ENCODE measurements around the gene MRPL51. TPM values are rescaled to one million over a fixed set of nuclear protein-coding genes. Genes with fewer than 3 reads are reported as not detected.
A peak's percentile ranks its signal among the peaks of the same experiment; 100 is the strongest.

The MRPL51 gene
- total and polyA plus RNA-seq, 2 donors (not counting 3 experiments of a cell fraction or from before 2014, with no cell fraction given), result 147 to 273 TPM

DNA sequence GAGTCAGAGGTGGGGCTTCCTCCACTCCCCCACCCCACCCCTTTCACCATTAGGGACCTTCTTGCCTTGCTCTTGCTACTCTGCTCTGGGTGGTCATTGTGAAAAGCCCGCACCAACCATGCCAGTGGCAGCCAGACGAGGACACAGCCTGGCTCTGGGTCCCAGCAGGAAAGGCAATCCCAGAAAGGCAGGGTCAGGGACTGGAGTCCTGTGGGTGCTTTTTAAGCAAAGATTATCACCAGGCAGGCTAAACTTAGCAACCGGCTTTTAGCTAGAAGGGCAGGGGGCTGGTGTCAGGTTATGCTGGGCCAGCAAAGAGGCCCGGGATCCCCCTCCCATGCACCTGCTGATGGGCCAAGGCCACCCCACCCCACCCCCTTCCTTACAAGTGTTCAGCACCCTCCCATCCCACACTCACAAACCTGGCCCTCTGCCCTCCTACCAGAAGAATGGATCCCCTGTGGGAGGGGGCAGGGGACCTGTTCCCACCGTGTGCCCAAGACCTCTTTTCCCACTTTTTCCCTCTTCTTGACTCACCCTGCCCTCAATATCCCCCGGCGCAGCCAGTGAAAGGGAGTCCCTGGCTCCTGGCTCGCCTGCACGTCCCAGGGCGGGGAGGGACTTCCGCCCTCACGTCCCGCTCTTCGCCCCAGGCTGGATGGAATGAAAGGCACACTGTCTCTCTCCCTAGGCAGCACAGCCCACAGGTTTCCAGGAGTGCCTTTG is 40.0 kb upstream of the MRPL51 start:
- H3K79me2 ChIP-seq (ENCODE audit: control insufficient read depth, insufficient read depth, low read length), result peaks cover 31% of the 10 kb centered on the region
- dilution Hi-C loops (cut with MboI; ENCODE audit: extremely low pct_ligation_motif_present, low sequenced_read_pairs) (no loop called here), intact Hi-C loops (cut with micrococcal nuclease) (loop anchor here (1.0 kb wide), 1 partner anchor 110 kb away; no protein-coding TSS in a partner anchor)
- FAIRE-seq, result no peak
- no peaks in the 10 kb centered on the region for H3K27me3 ChIP-seq (ENCODE audit: control insufficient read depth in 2 of 2, insufficient read depth in 2 of 2, low read length in 2 of 2)
- no peaks in the 10 kb centered on the region for H3K9me1 ChIP-seq (replicated peaks; ENCODE audit: control insufficient read depth, extremely low read depth, insufficient read depth, low read length)
- H3K4me2 ChIP-seq (ENCODE audit: insufficient read depth, low read length), result peak overlapping the region; percentile 57
- H3K4me1 ChIP-seq (ENCODE audit: control insufficient read depth, extremely low read depth, insufficient read depth, low read length), result peaks cover 34% of the 10 kb centered on the region
- POLR2A ChIA-PET, result interaction anchor here (1.0 to 1.3 kb wide), 4 partner anchors 29 to 197 kb away, joined by 3 to 7 read pairs (median 4); partner anchors contain the start of genes MRPL51 and VAMP1
- peaks cover 25 to 37% of the 10 kb centered on the region in 2 experiments for H3K36me3 ChIP-seq (ENCODE audit: control insufficient read depth in 2 of 2, extremely low read depth in 1 of 2, insufficient read depth in 2 of 2, low read length in 2 of 2)
- H3K4me3 ChIP-seq (replicated peaks in 1 of 3; ENCODE audit: insufficient read depth in 1 of 3, low read depth in 1 of 3, low read length in 3 of 3), result peak overlapping the region; percentile 15 to 70 (median 68)
- CTCF ChIA-PET, result interaction anchor here (0.7 to 1.2 kb wide), 10 partner anchors 9 to 210 kb away, joined by 3 to 6 read pairs (median 3); no protein-coding TSS in a partner anchor
- H3K9ac ChIP-seq (replicated peaks; ENCODE audit: extremely low read depth, insufficient read depth, low read length), result peak overlapping the region; percentile 96
- no peaks in the 10 kb centered on the region for H4K20me1 ChIP-seq (replicated peaks; ENCODE audit: control insufficient read depth, extremely low read depth, insufficient read depth, low read length)
- no peak for TF ChIP-seq MYC (IDR thresholded peaks at IDR 0.05; ENCODE audit: low read depth, low read length)
- TF ChIP-seq POLR2A (IDR thresholded peaks at IDR 0.05; ENCODE audit: low read depth, low read length), result peak; percentile 22
- no peak for TF ChIP-seq EZH2 (IDR thresholded peaks at IDR 0.05; ENCODE audit: borderline replicate concordance, low read depth, low read length, severe bottlenecking)
- no peak for TF ChIP-seq FOS (IDR thresholded peaks at IDR 0.05; ENCODE audit: borderline replicate concordance, insufficient read depth, low read length)
- TF ChIP-seq, protein P1, sequence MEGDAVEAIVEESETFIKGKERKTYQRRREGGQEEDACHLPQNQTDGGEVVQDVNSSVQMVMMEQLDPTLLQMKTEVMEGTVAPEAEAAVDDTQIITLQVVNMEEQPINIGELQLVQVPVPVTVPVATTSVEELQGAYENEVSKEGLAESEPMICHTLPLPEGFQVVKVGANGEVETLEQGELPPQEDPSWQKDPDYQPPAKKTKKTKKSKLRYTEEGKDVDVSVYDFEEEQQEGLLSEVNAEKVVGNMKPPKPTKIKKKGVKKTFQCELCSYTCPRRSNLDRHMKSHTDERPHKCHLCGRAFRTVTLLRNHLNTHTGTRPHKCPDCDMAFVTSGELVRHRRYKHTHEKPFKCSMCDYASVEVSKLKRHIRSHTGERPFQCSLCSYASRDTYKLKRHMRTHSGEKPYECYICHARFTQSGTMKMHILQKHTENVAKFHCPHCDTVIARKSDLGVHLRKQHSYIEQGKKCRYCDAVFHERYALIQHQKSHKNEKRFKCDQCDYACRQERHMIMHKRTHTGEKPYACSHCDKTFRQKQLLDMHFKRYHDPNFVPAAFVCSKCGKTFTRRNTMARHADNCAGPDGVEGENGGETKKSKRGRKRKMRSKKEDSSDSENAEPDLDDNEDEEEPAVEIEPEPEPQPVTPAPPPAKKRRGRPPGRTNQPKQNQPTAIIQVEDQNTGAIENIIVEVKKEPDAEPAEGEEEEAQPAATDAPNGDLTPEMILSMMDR (IDR thresholded peaks at IDR 0.05; ENCODE audit: extremely low read depth in 1 of 2, insufficient read depth in 1 of 2, low read depth in 1 of 2, low read length in 2 of 2), result no peak
- TF ChIP-seq JUN (IDR thresholded peaks at IDR 0.05; ENCODE audit: borderline replicate concordance, insufficient read depth, insufficient read length, low read depth), result no peak
- TF ChIP-seq POLR2AphosphoS5 (IDR thresholded peaks at IDR 0.05; ENCODE audit: insufficient read depth, low read depth, low read length), result no peak
- TF ChIP-seq, protein P2, sequence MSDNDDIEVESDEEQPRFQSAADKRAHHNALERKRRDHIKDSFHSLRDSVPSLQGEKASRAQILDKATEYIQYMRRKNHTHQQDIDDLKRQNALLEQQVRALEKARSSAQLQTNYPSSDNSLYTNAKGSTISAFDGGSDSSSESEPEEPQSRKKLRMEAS (IDR thresholded peaks at IDR 0.05; ENCODE audit: insufficient read depth, insufficient read length), result no peak
- peak overlapping the region; percentile 73 for H3K27ac ChIP-seq (ENCODE audit: insufficient read depth, low read depth, low read length)
- BruUV-seq (replicated peaks), result no TSS peak
- no peak overlapping the region for H2AFZ ChIP-seq (ENCODE audit: low read depth, low read length)
- no peaks in the 10 kb centered on the region for H3K9me3 ChIP-seq (replicated peaks; ENCODE audit: control insufficient read depth, insufficient read depth, low read length)
- DNase-seq (ENCODE audit: low read depth, low spot score), result no peak

Data from endothelial cell of umbilical vein (primary cell).